Stimulated activated effector memory CD8-positive, alpha-beta T cell treated with anti-CD3 and anti-CD28 coated beads, Interleukin-12 subunit alpha, Interleukin-12 subunit beta, amount 100 ng/mL, for 72 hours (primary cell): Measurements from ENCODE around the gene MYH3.

ENCODE experiments used
- ATAC-seq: fragments of 150-1000 bp; cut with Tn5 transposase; 2 replicates; pipeline ENCODE4 v1.10.0; 2021
- DNase-seq, 2 donors: peaks; one replicate each; pipeline ENCODE4 v3.0.0; 2021 to 2022; ENCODE audit warnings: low spot score in 2 of 2
- H3K27ac Mint-ChIP-seq: one replicate; pipeline ENCODE4 v1.8.0; 2022; ENCODE audit warnings: mild to moderate bottlenecking, mixed read lengths
- H3K36me3 Mint-ChIP-seq: one replicate; pipeline ENCODE4 v1.8.0; 2022; ENCODE audit warnings: mild to moderate bottlenecking, mixed read lengths
- H3K4me1 Mint-ChIP-seq: one replicate; pipeline ENCODE4 v1.8.0; 2022; ENCODE audit warnings: mixed read lengths
- H3K4me3 Mint-ChIP-seq: one replicate; pipeline ENCODE4 v1.8.0; 2022; ENCODE audit warnings: mild to moderate bottlenecking, mixed read lengths
- H3K9me3 Mint-ChIP-seq: one replicate; pipeline ENCODE4 v1.8.0; 2022; ENCODE audit warnings: mixed read lengths

MYH3 gene

GRCh38 chr17:10663231-10663630 lies 6.1 kb upstream of the MYH3 start:
- H3K9me3 Mint-ChIP-seq: no peaks in the 10 kb centered on the region
- H3K36me3 Mint-ChIP-seq: no peaks in the 10 kb centered on the region
- H3K4me1 Mint-ChIP-seq: no peaks in the 10 kb centered on the region
- H3K4me3 Mint-ChIP-seq: no peak overlapping the region
- DNase-seq: no peak
- ATAC-seq: no peak
- no peak overlapping the region for H3K27ac Mint-ChIP-seq

- no peaks in the 10 kb centered on the region for H3K4me1 Mint-ChIP-seq
- H3K9me3 Mint-ChIP-seq: no peaks in the 10 kb centered on the region
- no peak overlapping the region for H3K27ac Mint-ChIP-seq
- H3K36me3 Mint-ChIP-seq: no peaks in the 10 kb centered on the region
- DNase-seq: no peak
- H3K4me3 Mint-ChIP-seq: no peak overlapping the region
- no peak for ATAC-seq
Observed at GRCh38 chr17:10661437-10661836, 4.3 kb upstream of the MYH3 start.

GRCh38 chr17:10657879-10658278 lies 770 bp upstream of the MYH3 start:
- peaks cover 14% of the 10 kb centered on the region for H3K4me1 Mint-ChIP-seq
- no peak overlapping the region for H3K27ac Mint-ChIP-seq
- ATAC-seq: no peak
- H3K36me3 Mint-ChIP-seq: no peaks in the 10 kb centered on the region
- no peak for DNase-seq
- no peak overlapping the region for H3K4me3 Mint-ChIP-seq
- H3K9me3 Mint-ChIP-seq: no peaks in the 10 kb centered on the region

GRCh38 chr17:10653987-10654386 lies 3.1 kb downstream of the MYH3 start:
- Mint-ChIP-seq H3K9me3 (no peaks in the 10 kb centered on the region), H3K36me3 (no peaks in the 10 kb centered on the region), H3K27ac (no peak overlapping the region), H3K4me1 (peaks cover 17% of the 10 kb centered on the region), H3K4me3 (no peak overlapping the region)
- DNase-seq (no peak), ATAC-seq (no peak)

GRCh38 chr17:10652984-10653659 lies 4.0 kb downstream of the MYH3 start:
- no peaks in the 10 kb centered on the region for H3K9me3 Mint-ChIP-seq
- ATAC-seq (peak; percentile 43), DNase-seq (no peak)
- H3K27ac Mint-ChIP-seq: peak overlapping the region; percentile 58
- no peaks in the 10 kb centered on the region for H3K36me3 Mint-ChIP-seq
- peaks cover 17% of the 10 kb centered on the region for H3K4me1 Mint-ChIP-seq
- H3K4me3 Mint-ChIP-seq: no peak overlapping the region

GRCh38 chr17:10651927-10652326 lies 5.2 kb downstream of the MYH3 start:
- H3K4me1 Mint-ChIP-seq: peaks cover 17% of the 10 kb centered on the region
- H3K4me3 Mint-ChIP-seq: no peak overlapping the region
- H3K9me3 Mint-ChIP-seq: no peaks in the 10 kb centered on the region
- DNase-seq: no peak
- no peak overlapping the region for H3K27ac Mint-ChIP-seq
- ATAC-seq: no peak
- H3K36me3 Mint-ChIP-seq: no peaks in the 10 kb centered on the region

- DNase-seq: no peak
- Mint-ChIP-seq H3K9me3 (no peaks in the 10 kb centered on the region), H3K36me3 (no peaks in the 10 kb centered on the region), H3K27ac (no peak overlapping the region), H3K4me3 (no peak overlapping the region), H3K4me1 (peaks cover 17% of the 10 kb centered on the region)
- ATAC-seq: no peak
Observed at GRCh38 chr17:10649602-10650001, 7.5 kb downstream of the MYH3 start.

GRCh38 chr17:10648956-10649355 lies 8.2 kb downstream of the MYH3 start:
- DNase-seq: no peak
- Mint-ChIP-seq H3K4me3 (no peak overlapping the region), H3K27ac (no peak overlapping the region), H3K36me3 (no peaks in the 10 kb centered on the region), H3K4me1 (peaks cover 12% of the 10 kb centered on the region), H3K9me3 (no peaks in the 10 kb centered on the region)
- ATAC-seq: no peak

GRCh38 chr17:10648381-10648780 lies 8.7 kb downstream of the MYH3 start:
- H3K4me3 Mint-ChIP-seq: no peak overlapping the region
- no peak for ATAC-seq
- no peaks in the 10 kb centered on the region for H3K9me3 Mint-ChIP-seq
- H3K4me1 Mint-ChIP-seq: peaks cover 8% of the 10 kb centered on the region
- no peaks in the 10 kb centered on the region for H3K36me3 Mint-ChIP-seq
- H3K27ac Mint-ChIP-seq: no peak overlapping the region
- no peak for DNase-seq

GRCh38 chr17:10646392-10646990 lies 10.6 kb downstream of the MYH3 start:
- H3K4me3 Mint-ChIP-seq: no peak overlapping the region
- ATAC-seq (peak; percentile 50), DNase-seq (peak; percentile 72 to 79)
- H3K9me3 Mint-ChIP-seq: no peaks in the 10 kb centered on the region
- no peaks in the 10 kb centered on the region for H3K4me1 Mint-ChIP-seq
- no peaks in the 10 kb centered on the region for H3K36me3 Mint-ChIP-seq
- no peak overlapping the region for H3K27ac Mint-ChIP-seq

- Mint-ChIP-seq H3K36me3 (peaks cover 9% of the 10 kb centered on the region), H3K4me3 (no peak overlapping the region)
Observed at GRCh38 chr17:10640475-10640874, 16.6 kb downstream of the MYH3 start.

GRCh38 chr17:10638151-10638550 lies 19.0 kb downstream of the MYH3 start:
- Mint-ChIP-seq H3K9me3 (no peaks in the 10 kb centered on the region), H3K4me1 (no peaks in the 10 kb centered on the region), H3K27ac (no peak overlapping the region), H3K36me3 (peaks cover 9% of the 10 kb centered on the region), H3K4me3 (no peak overlapping the region)
- no peak for ATAC-seq
- DNase-seq: no peak

More at GRCh38 chr17:10640475-10640874, 16.6 kb downstream of the MYH3 start:
- no peak for ATAC-seq
- Mint-ChIP-seq H3K27ac (no peak overlapping the region), H3K9me3 (no peaks in the 10 kb centered on the region), H3K4me1 (no peaks in the 10 kb centered on the region)
- no peak for DNase-seq

GRCh38 chr17:10635290-10635689 lies 21.8 kb downstream of the MYH3 start:
- Mint-ChIP-seq H3K27ac (no peak overlapping the region), H3K36me3 (peaks cover 9% of the 10 kb centered on the region), H3K4me1 (no peaks in the 10 kb centered on the region)

GRCh38 chr17:10633738-10634379 lies 23.2 kb downstream of the MYH3 start:
- no peak for DNase-seq
- H3K4me1 Mint-ChIP-seq: no peaks in the 10 kb centered on the region
- no peak overlapping the region for H3K4me3 Mint-ChIP-seq
- ATAC-seq: no peak
- no peak overlapping the region for H3K27ac Mint-ChIP-seq
- H3K9me3 Mint-ChIP-seq: no peaks in the 10 kb centered on the region
- H3K36me3 Mint-ChIP-seq: no peaks in the 10 kb centered on the region

More at GRCh38 chr17:10635290-10635689, 21.8 kb downstream of the MYH3 start:
- ATAC-seq (no peak), DNase-seq (no peak)
- no peak overlapping the region for H3K4me3 Mint-ChIP-seq
- H3K9me3 Mint-ChIP-seq: no peaks in the 10 kb centered on the region

GRCh38 chr17:10631701-10632100 lies 25.4 kb downstream of the MYH3 start:
- Mint-ChIP-seq H3K36me3 (no peaks in the 10 kb centered on the region), H3K4me1 (no peaks in the 10 kb centered on the region), H3K27ac (no peak overlapping the region), H3K4me3 (no peak overlapping the region), H3K9me3 (no peaks in the 10 kb centered on the region)
- ATAC-seq (no peak), DNase-seq (no peak)
